Stomach (tissue), 9 donors: ENCODE data around the gene MX2. TPM values are rescaled to one million over a fixed set of nuclear protein-coding genes. Genes with fewer than 3 reads are reported as not detected.

ENCODE experiments used
- DNase-seq, 2 donors: peaks; one replicate each; pipeline versions ENCODE4 v3.0.0 to v3.0.0-alpha.2; 2013 to 2019
- H3K27ac ChIP-seq, 5 donors: fragments of 200-600 bp in 4 of 5; sonication (generic) in 4 of 5; one replicate each; pipeline ENCODE4 v1.5.1; 2013 to 2019; ENCODE audit warnings: mild to moderate bottlenecking in 1 of 5, moderate library complexity in 1 of 5
- H3K27me3 ChIP-seq, 3 donors: fragments of 200-600 bp; sonication (generic); one replicate each; pipeline ENCODE4 v1.5.1; 2017 to 2019; ENCODE audit warnings: mixed run types in 1 of 3
- H3K36me3 ChIP-seq, 4 donors: fragments of 200-600 bp; sonication (generic); 1 replicate in 3 of 4; 2 replicates in 1 of 4; pipeline ENCODE4 v1.5.1; 2016 to 2019
- H3K4me1 ChIP-seq, 4 donors: fragments of 200-600 bp; sonication (generic); one replicate each; pipeline ENCODE4 v1.5.1; 2016 to 2019
- H3K4me3 ChIP-seq, 4 donors: fragments of 200-600 bp; sonication (generic) in 3 of 4; one replicate each; pipeline ENCODE4 v1.5.1; 2016 to 2019; ENCODE audit warnings: mild to moderate bottlenecking in 1 of 4
- H3K9me3 ChIP-seq, 4 donors: fragments of 200-600 bp; sonication (generic); one replicate each; pipeline ENCODE4 v1.5.1; 2016 to 2019
- EP300 ChIP-seq: sonication (generic); formaldehyde crosslinking; IDR thresholded peaks from one replicate; pipeline ENCODE4 v1.6.1; 2017; ENCODE audit warnings: antibody characterized with exemption
- POLR2A ChIP-seq, 4 donors: fragments of 450-650 bp; IDR thresholded peaks; one replicate each; pipeline ENCODE4 v1.6.1; 2016; ENCODE audit warnings: antibody characterized with exemption in 4 of 4, control low read depth in 2 of 4, mild to moderate bottlenecking in 1 of 4, moderate library complexity in 1 of 4
- POLR2AphosphoS5 ChIP-seq, 3 donors: sonication (generic); formaldehyde crosslinking; IDR thresholded peaks; one replicate each; pipeline ENCODE4 v1.6.1; 2016; ENCODE audit warnings: antibody characterized with exemption in 3 of 3
- WGBS, 5 donors: extraction: QIAGEN DNeasy Blood & Tissue Kit in 3 of 5; methylation state at CpG; one replicate each; pipeline versions ENCODE4 v1.1.5 to v1.1.7; 2013 to 2018; 5-methylcytosine and 5-hydroxymethylcytosine counted together
- intact Hi-C: fragments of 100-400 bp; cut with DNase I; formaldehyde crosslinking; loops from one replicate; pipeline ENCODE4 v1.15.1; 2023; ENCODE audit warnings: low total_unique reads
- polyA plus RNA-seq, 3 donors: library from polyadenylated mRNA; stranded (reverse); fragments of 200-250 nt; gene quantifications; one replicate each; pipeline ENCODE4 v1.2.3, GENCODE V29; 2013
- total RNA-seq, 5 donors: library from RNA; depleted of rRNA; stranded (reverse); fragments of >200 nt; gene quantifications; one replicate each; pipeline versions ENCODE4 v1.1.0 to v1.2.3, GENCODE V29; 2014 to 2016
- TF ChIP-seq, protein P1 (sequence below), 7 experiments: fragments of 450-650 bp in 4 of 7; fragments of 200-600 bp in 3 of 7; sonication (generic) in 3 of 7; IDR thresholded peaks; one replicate each; pipeline ENCODE4 v1.5.1; 2016 to 2019; ENCODE audit warnings: antibody characterized with exemption in 7 of 7, control low read depth in 2 of 7, mild to moderate bottlenecking in 1 of 7
- donor health status: healthy with polysubstance abuse.
- donor health status: Bipolar disorder and iron deficiency.
- donor health status: healthy.

The MX2 gene
- total and polyA plus RNA-seq, 8 donors = 5.0 to 85.8 (median 18.0) TPM

DNA sequence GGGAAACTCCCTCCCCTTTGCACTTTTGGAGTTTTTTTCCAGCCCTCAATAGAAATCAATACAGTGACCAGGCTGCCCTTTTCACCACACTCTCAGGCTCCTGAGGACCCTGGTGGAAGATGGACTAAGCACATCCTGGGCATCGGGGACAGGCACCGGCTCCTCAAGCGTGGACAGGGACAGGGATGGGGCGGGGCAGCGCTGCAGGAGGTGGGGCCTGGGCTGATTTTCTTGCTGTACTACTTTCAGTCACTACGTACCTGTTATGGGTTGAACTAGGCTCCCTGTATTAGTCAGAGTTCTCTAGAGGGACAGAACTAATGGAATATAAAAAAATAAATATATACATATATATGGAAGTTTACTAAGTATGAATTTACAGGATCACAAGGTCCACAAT, 2.5 kb downstream of the MX2 start:
- H3K4me1 ChIP-seq = peaks cover 21 to 90% (median 49%) of the 10 kb centered on the region in 4 donors
- no peak for DNase-seq

DNA sequence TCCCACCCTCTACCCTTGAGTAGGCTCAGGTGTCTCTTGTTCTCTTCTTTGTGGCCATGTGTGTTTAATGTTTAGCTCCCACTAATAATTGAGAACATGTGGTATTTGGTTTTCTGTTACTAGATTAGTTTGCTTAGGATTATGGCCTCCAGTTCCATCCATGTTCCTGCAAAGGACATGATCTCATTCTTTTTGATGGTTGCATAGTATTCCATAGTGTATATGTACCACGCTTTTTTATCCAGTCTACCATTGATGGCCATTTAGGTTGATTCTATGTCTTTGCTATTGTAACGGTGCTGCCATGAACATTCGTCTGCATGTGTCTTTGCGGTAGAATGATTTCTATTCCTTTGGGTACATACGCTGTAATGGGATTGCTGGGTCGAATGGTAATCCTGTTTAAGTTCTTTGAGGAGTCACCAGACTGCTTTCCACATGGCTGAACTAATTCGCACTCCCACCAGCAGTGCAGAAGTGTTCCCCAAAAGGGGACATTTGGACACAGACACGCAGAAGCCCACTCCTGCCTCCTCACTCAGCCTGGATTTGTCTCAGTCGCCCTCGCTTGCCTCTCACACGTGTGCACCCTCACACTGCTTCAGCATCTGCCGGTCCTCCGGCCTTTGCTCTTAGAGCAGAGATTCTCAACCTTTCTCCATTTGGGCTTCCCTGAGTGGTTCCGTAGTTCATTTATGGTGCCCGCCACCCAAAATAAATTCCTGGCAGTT, 3.7 kb downstream of the MX2 start:
- TF ChIP-seq EP300 (no peak), POLR2A (IDR thresholded peaks at IDR 0.05) (no peak), POLR2AphosphoS5 (IDR thresholded peaks at IDR 0.05) (no peak)
- TF ChIP-seq, protein P1, sequence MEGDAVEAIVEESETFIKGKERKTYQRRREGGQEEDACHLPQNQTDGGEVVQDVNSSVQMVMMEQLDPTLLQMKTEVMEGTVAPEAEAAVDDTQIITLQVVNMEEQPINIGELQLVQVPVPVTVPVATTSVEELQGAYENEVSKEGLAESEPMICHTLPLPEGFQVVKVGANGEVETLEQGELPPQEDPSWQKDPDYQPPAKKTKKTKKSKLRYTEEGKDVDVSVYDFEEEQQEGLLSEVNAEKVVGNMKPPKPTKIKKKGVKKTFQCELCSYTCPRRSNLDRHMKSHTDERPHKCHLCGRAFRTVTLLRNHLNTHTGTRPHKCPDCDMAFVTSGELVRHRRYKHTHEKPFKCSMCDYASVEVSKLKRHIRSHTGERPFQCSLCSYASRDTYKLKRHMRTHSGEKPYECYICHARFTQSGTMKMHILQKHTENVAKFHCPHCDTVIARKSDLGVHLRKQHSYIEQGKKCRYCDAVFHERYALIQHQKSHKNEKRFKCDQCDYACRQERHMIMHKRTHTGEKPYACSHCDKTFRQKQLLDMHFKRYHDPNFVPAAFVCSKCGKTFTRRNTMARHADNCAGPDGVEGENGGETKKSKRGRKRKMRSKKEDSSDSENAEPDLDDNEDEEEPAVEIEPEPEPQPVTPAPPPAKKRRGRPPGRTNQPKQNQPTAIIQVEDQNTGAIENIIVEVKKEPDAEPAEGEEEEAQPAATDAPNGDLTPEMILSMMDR (IDR thresholded peaks at IDR 0.05) = no peak
- WGBS, 5 donors = 95 to 98% (median 97%) methylated on average over 15 of the region's 15 CpGs
- H3K27ac ChIP-seq = no peak overlapping the region
- no peak for DNase-seq
- H3K4me1 ChIP-seq = peaks cover 23 to 90% (median 50%) of the 10 kb centered on the region in 4 donors
- peaks cover 0 to 6% (median 0%) of the 10 kb centered on the region in 4 donors for H3K36me3 ChIP-seq
- H3K9me3 ChIP-seq = no peaks in the 10 kb centered on the region
- intact Hi-C loops = loop anchor here (10.0 kb wide), 1 partner anchor 81 kb away; no protein-coding TSS in a partner anchor
- H3K27me3 ChIP-seq = no peaks in the 10 kb centered on the region
- H3K4me3 ChIP-seq = no peak overlapping the region

More for the DNA sequence above, 2.5 kb downstream of the MX2 start:
- 72 to 81% (median 75%) methylated on average over 6 of the region's 6 CpGs for WGBS, 5 donors
- Histone ChIP-seq H3K4me3 (no peak overlapping the region), H3K27me3 (no peaks in the 10 kb centered on the region), H3K27ac (peak overlapping the region in 1 of 5 donors; percentile 0), H3K36me3 (peaks cover 0 to 6% (median 0%) of the 10 kb centered on the region in 4 donors), H3K9me3 (no peaks in the 10 kb centered on the region)
- TF ChIP-seq POLR2AphosphoS5 (IDR thresholded peaks at IDR 0.05) = no peak
- TF ChIP-seq POLR2A (IDR thresholded peaks at IDR 0.05) = no peak
- no peak for TF ChIP-seq EP300
- TF ChIP-seq, protein P1 (IDR thresholded peaks at IDR 0.05) = no peak
- intact Hi-C loops = loop anchor here (10.0 kb wide), 1 partner anchor 80 kb away; no protein-coding TSS in a partner anchor

DNA sequence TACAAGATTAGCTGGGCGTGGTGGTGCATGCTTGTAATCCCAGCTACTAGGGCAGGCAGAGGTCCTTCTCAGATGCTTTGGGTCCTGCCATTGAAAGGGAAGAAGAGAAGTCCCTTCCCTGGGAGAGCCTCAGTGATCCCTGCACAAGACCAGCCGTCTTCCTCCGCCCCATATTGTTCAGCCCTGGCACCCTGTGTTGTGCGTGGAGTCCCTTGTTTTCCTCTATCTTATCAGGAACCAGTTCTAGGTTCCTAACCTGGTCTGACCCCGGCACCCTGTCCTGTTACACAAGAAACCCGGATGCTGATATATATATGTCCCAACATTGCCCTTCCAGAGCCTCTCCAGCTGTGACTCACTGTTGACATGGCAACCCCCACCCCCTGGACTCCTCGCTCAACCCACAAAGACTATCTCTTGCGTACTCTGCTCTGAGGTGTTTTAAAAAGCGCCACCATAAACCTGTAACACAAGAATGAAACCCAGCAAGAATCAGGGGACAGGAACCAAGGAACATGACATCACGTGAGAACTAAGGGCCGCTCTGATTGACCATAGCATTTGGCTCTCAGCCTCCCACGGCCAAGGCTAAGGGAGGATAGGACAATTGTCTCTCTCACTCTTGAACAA, 4.8 kb downstream of the MX2 start:
- peak; percentile 66 to 87 for DNase-seq
- H3K36me3 ChIP-seq = peaks cover 0 to 6% (median 0%) of the 10 kb centered on the region in 4 donors
- H3K27me3 ChIP-seq = no peaks in the 10 kb centered on the region
- peaks cover 15 to 83% (median 44%) of the 10 kb centered on the region in 4 donors for H3K4me1 ChIP-seq
- H3K4me3 ChIP-seq = no peak overlapping the region
- TF ChIP-seq POLR2AphosphoS5 (IDR thresholded peaks at IDR 0.05) = peak in 1 of 3 donors; percentile 55
- no peak for TF ChIP-seq EP300
- intact Hi-C loops = loop anchor here (10.0 kb wide), 1 partner anchor 82 kb away; no protein-coding TSS in a partner anchor
- H3K27ac ChIP-seq = peak overlapping the region in 4 of 5 donors; percentile 16 to 75 (median 57)
- H3K9me3 ChIP-seq = no peaks in the 10 kb centered on the region
- 28 to 46% (median 42%) methylated on average over 12 of the region's 12 CpGs for WGBS, 5 donors

DNA sequence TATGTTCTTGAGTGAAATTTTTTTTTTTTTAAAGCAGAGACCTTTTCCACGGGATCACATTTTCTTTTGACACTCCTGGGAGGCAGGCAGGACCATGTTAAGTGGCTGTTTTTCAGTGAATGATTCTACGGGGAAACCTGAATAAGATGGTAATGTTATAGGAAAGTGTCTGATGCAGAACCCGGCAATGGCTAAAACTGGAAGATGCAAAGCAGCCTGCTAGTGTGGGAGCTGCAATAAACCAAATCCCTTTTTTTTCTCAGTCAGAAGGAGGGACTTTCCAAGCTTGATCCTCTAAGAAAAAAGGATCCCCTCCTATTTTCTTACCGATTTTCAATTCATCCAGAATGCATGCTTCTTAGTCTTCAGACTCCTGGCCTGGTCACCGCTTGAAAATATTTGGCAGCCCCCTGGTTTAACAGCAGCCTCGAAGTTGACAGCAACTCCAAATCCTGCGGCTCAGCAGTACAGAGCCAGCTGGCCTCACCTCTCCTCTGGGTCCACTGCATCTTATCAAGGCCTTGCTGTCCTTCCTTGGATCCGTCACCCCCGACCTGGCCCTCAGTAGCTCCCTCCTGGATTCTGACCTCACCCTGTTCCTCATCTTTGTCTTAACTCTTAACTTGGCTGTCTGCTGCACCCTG, 5.6 kb downstream of the MX2 start:
- no peak for DNase-seq
- 64 to 77% (median 70%) methylated on average over 9 of the region's 9 CpGs for WGBS, 5 donors
- intact Hi-C loops = loop anchor here (10.0 kb wide), 1 partner anchor 83 kb away; no protein-coding TSS in a partner anchor
- H3K4me1 ChIP-seq = peaks cover 15 to 75% (median 38%) of the 10 kb centered on the region in 4 donors
- no peak for TF ChIP-seq EP300
- no peak for TF ChIP-seq POLR2A (IDR thresholded peaks at IDR 0.05)
- no peak for TF ChIP-seq POLR2AphosphoS5 (IDR thresholded peaks at IDR 0.05)
- TF ChIP-seq, protein P1 (IDR thresholded peaks at IDR 0.05) = no peak
- H3K4me3 ChIP-seq = no peak overlapping the region
- H3K27ac ChIP-seq = peak overlapping the region in 3 of 5 donors; percentile 40 to 75 (median 74)
- H3K27me3 ChIP-seq = no peaks in the 10 kb centered on the region
- H3K36me3 ChIP-seq = peaks cover 0 to 6% (median 0%) of the 10 kb centered on the region in 4 donors
- H3K9me3 ChIP-seq = no peaks in the 10 kb centered on the region
